GM18520 (cell line): ENCODE data around the gene ARHGEF1.

Experiments used
- ATAC-seq: cut with Tn5 transposase; IDR thresholded peaks from one replicate; pipeline ENCODE4 v1.9.1; 2021; ENCODE audit not compliant: unreplicated experiment

ARHGEF1 gene

GRCh38 chr19:41917676-41918075 lies 34.7 kb downstream of the ARHGEF1 start:
- no peak for ATAC-seq

DNA sequence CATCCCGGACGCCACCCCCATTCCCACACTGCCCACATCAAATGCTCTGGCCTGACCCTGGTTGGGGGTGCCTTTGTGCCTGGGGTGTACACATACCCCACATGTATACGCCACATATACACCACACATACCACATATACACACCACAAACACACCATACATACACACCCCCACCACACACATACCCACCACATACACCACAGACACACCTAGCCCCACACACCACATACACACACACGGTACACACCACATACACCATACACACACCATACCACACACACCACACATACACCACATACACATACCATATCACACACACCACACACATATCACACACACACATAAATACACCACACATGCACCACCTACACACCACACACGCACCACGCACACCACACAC lies 35.1 kb downstream of the ARHGEF1 start:
- no peak for ATAC-seq

- no peak for ATAC-seq
Observed at GRCh38 chr19:41918653-41919244, 35.8 kb downstream of the ARHGEF1 start.

DNA sequence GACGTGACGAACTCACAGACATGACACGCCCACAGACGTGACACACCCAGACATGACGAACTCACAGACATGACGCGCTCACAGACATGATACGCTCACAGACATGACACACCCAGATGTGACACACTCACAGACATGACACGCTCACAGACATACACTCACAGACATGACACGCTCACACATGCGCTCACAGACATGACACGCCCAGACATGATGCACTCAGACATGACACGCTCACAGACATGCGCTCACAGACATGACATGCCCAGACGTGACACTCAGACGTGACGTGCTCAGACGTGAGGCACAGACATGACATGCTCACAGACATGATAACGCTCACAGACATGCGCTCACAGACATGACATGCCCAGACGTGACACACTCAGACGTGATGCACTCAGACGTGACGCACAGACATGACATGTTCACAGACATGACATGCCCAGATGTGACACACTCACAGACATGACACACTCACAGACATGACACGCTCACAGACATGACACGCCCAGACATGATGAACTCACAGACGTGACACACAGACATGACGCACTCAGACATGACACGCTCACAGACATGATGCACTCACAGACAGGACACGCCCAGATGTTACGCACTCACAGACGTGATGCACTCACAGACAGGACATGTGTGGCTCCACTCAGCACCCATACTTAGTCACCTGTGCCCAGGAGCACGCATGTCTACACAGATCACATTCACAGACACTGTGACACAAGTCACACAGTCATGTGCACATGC lies 37.1 kb downstream of the ARHGEF1 start:
- no peak for ATAC-seq

GRCh38 chr19:41920882-41921576 lies 38.0 kb downstream of the ARHGEF1 start:
- ATAC-seq, result no peak

- no peak for ATAC-seq
Observed at GRCh38 chr19:41921577-41922576, 38.9 kb downstream of the ARHGEF1 start.

DNA sequence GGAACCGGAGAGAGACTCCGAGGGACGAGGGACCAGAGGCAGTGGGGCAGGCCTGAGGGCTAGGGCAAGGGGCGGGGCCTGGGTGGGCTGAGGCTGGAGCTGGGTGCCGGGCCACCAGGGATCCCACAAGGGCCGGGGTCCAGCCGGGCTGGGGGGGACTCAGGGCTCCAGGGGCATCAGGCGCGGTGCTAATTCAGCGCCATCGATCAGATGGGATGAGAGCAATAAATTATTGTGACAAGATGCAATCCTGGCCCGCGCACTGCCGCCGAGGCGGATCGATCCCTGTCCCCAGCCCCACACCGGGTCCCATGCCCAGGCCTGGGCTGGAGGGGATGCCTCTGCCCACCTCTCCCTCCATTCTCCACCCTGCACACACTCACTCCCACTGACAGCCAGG lies 39.6 kb downstream of the ARHGEF1 start:
- no peak for ATAC-seq

DNA sequence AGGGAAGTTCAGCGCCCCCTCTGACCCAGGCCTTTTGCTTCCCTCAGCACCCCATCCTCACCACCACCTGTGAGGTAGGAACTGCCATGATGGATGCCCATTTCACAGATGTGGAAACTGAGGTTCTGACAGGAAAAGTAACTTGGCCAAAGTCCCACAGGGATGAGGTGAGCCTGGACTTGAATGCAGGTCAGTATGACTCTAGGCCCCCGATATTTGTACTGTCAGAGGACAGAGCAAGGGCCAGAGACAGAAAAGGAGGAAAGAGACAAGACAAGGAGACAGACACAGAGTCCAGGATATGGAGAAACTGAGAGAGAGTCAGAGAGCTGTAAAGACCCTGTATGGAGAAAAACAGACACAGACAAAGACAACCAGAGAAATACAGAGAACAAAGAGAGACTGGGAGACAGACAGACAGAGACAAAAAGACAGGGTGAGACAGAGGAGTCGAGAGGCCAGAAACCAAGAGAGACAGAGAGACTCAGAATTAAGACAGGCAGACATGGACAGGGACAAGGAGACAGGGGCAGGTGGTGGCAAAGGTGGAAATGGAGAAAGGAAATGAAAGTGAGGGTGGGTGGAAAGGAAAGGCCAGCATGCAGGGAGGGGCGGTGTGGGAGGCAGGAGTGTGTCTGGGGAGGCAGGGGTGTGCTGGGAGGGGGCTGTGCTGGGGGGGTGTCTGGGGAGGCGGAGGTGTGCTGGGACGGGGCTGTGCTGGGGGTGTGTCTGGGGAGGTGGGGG lies 40.2 kb downstream of the ARHGEF1 start:
- no peak for ATAC-seq

DNA sequence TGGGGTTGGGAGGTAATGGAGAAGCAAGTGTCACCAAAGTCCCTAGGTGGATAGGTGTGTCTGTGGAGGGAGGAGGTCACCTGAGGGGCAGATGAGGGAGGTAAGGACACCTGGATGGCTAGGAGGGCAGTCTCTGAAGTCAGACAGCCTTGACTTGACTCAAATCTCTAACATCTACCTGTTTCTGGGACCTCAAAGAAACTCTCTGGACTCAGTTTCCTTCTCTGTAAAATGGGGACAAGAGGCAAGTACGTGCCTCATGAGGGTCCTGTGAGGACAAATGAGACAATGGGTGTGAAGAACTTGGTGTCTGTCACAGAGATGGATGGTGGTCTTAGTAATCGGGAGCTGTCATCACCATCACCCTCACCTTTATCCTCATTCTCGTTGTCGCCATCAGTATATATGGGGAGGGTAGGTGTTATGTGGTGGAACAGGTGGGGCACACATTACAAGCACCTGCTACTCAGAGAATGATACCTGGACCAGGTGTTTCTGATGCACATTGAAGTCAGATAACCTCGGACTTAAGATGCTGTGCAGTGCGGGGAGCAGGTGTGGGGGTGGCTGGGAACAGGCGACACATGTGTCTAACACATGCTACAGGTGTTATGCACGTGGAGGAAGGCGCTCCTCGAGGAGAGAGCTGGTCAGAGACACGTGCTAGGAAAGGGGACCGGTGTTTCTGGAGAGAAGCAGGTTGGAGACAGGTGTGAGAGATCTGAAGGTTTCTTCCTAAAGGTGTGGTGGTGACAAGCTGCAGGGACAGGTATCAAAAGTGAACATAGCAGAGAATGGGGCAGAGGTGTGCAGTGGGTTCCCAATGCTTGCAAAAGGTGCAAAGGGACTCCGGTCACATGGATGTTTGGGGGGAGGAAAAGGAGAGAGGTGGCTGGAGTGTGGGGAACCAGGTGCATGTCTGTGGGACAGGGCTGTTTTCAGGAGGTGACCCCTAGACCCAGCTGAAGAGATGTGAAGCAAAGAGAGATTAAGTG lies 41.5 kb downstream of the ARHGEF1 start:
- no peak for ATAC-seq

GRCh38 chr19:41925208-41926003 lies 42.4 kb downstream of the ARHGEF1 start:
- ATAC-seq, result no peak

DNA sequence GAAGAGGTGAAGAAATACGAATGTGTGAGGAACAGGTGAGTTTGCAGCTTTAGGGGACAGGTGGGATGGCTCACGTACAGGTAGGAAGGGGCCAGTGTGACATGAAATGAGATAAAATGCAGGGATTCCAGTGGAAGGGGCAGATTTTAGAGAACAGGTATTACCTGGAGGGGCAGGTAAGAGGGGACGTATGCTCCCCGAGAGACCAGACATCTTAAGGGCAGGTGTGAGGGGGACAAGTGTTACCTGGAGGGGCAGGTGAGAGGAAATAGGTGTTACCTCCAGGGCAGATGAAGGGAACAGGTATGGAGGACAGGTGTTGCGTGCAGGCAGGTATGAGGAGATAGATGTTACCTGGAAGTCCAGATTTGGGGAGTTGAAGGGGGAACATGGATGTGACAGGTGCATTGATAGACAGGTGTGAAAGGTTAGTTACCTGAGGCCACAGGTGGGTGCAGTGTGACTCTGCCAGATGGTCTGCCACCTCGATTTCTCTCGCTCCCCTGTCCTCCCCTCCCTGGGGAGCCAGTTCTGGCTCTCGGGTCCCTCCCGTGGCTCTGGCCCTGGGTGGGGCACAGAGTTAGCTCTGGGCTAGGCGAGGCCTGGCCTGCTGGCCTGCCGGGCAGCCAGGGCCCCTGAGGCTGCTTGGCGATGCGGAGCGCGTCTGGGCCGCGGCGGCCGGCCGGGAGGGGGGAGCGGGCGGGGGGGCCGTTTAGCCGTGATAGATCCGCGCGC lies 43.2 kb downstream of the ARHGEF1 start:
- ATAC-seq, result no peak

GRCh38 chr19:41926763-41927496 lies 43.9 kb downstream of the ARHGEF1 start:
- no peak for ATAC-seq

- ATAC-seq, result no peak
Observed at GRCh38 chr19:41927497-41928192, 44.7 kb downstream of the ARHGEF1 start.

DNA sequence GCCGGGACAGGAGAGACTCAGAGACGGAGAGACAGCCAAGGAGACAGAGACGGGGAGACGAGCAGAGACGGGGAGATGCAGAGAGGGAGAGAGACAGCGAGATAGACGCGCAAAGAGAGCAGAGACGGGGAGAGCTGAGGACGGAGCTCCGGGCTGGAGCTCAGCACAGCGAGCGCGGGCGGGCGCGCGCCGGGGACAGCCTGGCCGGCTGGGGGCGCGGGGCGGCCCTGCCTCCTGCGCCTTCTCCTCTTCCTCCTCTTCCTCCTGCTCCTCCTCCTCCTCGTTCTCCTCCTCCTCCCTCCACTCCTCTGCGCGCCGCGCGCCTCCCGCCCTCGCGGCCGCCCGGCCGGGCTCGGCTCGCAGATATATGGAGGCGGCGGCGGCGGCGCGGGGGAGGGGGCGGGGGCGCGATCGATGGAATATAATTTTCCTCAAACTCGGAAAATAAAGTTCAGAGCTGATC lies 45.3 kb downstream of the ARHGEF1 start, which contains the start of gene ERFL:
TSS of gene ERFL (minus strand) at position 229 of the 463 bp plus-strand sequence. CDS start 15,530 bp downstream, outside the sequence.
- ATAC-seq, result no peak

DNA sequence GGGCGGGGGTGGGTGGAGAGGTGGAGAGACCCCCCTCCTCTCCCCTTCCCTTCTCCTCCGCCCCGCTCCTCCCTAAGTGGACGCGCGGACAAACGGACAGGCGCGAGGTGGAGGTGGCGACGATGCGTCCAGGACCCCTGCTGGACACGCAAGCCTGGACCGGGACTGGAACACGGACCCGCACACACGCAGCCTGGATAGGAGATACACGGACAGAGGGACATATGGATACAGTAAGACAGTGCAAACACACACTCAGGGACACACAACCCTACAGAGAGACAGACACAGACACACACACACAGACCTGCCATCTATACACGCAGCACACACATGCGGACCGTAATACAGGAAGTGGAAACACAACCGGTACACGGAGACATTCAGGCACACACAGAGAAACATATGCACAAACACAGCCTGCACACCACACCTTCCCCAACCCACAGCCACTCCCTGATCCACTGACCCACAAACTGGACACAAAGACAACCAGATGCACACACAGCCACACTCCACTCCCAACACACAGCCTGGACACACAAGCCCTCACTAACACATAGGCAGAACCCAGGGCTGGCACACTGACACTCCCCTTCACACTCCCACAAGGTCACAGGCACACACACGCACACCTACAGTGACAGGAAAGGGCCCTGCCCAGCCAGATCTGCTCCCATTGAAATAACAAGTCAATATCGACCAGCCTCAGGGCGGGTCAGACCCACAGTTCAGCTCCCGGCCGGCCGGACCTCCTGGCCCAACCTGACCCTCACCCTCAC lies 46.0 kb downstream of the ARHGEF1 start:
- no peak for ATAC-seq
